Measurements from ENCODE around the gene DYDC2.

DNA sequence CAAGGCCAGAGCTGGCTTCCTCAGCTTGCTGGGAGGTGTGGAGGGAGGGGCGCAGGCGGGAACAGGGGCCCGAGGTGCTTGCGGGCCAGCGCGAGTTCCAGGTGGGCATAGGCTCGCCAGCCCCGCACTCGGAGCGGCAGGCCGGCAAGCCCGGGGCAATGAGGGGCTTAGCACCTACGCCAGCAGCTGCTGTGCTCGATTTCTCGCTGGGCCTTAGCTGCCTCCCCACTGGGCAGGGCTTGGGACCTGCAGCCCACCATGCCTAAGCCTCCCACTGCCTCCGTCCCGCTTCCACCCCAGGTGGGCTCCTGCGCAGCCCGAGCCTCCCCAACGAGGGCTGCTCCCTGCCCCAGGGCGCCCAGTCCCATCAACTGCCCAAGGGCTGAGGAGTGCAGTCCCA lies 41.2 kb upstream of the DYDC2 start:
- TF ChIP-seq YY1 (IDR thresholded peaks at IDR 0.05; ENCODE audit: borderline replicate concordance in 1 of 3, control insufficient read depth in 1 of 3, extremely low read depth in 1 of 3, insufficient read depth in 3 of 3, insufficient read length in 1 of 3, insufficient replicate concordance in 2 of 3, low read depth in 1 of 3, low read length in 2 of 3) (no peak), NONO (IDR thresholded peaks at IDR 0.05; ENCODE audit: low read depth in 2 of 2, low read length in 1 of 2) (no peak), FOXM1 (IDR thresholded peaks at IDR 0.05; ENCODE audit: low read depth) (no peak), FOXM1 (CRISPR knock-in tag; IDR thresholded peaks at IDR 0.05; ENCODE audit: low read depth) (no peak), ELK3 (CRISPR knock-in tag; IDR thresholded peaks at IDR 0.05) (no peak), POLR2A (conservative IDR thresholded peaks at IDR 0.05) (no peak)
